ENCODE data around the gene TGM3. TPM values are rescaled to one million over a fixed set of nuclear protein-coding genes. Genes with fewer than 3 reads are reported as not detected.

TGM3 gene
- total and polyA plus RNA-seq, 2 donors, result not detected

DNA sequence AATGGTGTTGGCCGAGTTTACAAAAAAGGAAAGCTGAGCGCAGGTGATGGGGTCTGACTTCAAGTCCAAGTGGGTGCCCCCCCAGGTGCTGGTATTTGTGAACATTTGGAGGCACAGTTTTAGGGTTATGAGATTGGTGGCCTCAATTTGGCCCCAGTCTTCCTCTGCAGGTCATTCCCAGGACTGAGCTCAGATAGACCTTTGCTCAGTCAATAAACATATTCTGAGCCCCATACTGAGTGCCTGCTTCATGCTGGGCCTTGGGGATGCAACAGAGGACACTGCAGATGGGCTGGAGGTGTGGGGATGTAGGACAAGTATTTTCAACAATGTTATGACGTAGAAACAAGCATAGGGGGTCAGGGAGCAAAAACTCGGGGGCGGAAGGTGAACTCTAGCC is 33.5 kb downstream of the TGM3 start:
- 77% methylated on average over 5 of the region's 5 CpGs for WGBS
- Histone ChIP-seq H3K27ac (ENCODE audit: low read depth) (no peak overlapping the region), H3K4me1 (ENCODE audit: insufficient read depth) (no peaks in the 10 kb centered on the region), H3K4me3 (ENCODE audit: low read depth, low read length) (no peak overlapping the region), H3K36me3 (ENCODE audit: insufficient read depth) (no peaks in the 10 kb centered on the region)
- DNase-seq (ENCODE audit: extremely low spot score), result no peak

- WGBS, result 53% methylated on average over 3 of the region's 3 CpGs
- Histone ChIP-seq H3K4me1 (ENCODE audit: insufficient read depth) (no peaks in the 10 kb centered on the region), H3K36me3 (ENCODE audit: insufficient read depth) (no peaks in the 10 kb centered on the region), H3K4me3 (ENCODE audit: low read depth, low read length) (no peak overlapping the region), H3K27ac (ENCODE audit: low read depth) (no peak overlapping the region)
- DNase-seq (ENCODE audit: extremely low spot score), result no peak
Observed at GRCh38 chr20:2330090-2330695, 34.4 kb downstream of the TGM3 start.

DNA sequence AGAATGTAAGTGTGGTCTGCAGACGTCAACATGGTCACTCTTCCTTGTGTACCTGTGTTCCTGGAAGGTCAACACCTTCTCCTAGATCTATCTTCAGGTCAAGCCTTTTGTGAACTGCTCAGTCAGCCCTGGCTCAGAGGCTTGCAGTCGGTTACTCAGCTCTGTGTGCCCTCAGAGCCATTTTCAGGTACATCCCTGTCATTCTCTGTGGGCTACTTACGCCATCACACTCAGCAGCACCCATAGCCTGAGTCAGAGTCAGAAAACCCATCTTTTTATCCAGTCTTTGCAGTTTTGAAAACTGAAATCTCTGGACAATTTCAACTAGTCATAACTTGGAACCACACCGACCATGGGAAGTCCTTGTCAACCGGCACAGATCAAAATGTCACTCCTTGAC is 35.3 kb downstream of the TGM3 start:
- Histone ChIP-seq H3K4me3 (ENCODE audit: low read depth, low read length) (no peak overlapping the region), H3K4me1 (ENCODE audit: insufficient read depth) (no peaks in the 10 kb centered on the region), H3K27ac (ENCODE audit: low read depth) (no peak overlapping the region), H3K36me3 (ENCODE audit: insufficient read depth) (no peaks in the 10 kb centered on the region)
- 76% methylated on average over 5 of the region's 5 CpGs for WGBS
- DNase-seq (ENCODE audit: extremely low spot score), result no peak

DNA sequence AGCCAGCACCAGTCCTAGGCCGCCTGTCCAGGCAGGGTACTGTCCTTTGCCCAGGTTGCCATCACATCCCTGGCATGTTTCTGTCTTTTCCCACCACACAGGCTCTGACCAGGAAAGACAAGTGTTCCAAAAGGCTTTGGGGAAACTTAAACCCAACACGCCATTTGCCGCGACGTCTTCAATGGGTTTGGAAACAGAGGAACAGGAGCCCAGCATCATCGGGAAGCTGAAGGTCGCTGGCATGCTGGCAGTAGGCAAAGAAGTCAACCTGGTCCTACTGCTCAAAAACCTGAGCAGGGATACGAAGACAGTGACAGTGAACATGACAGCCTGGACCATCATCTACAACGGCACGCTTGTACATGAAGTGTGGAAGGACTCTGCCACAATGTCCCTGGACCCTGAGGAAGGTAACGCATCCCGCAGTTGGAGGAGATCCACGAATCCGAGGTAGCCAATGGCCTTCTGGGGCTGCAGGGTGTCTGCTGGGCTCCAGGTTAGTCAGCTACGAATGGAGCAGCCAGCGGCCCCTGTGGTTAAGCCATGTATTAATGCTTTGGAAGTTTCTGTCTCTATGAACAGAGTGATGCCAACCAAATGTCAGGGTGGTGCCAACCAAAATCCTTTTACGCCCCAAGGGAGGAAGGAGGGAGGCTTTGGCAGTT is 36.2 kb downstream of the TGM3 start:
- whole genome bisulfite sequencing, result 91% methylated on average over 17 of the region's 17 CpGs
- H3K36me3 ChIP-seq (ENCODE audit: insufficient read depth), result no peaks in the 10 kb centered on the region
- no peak overlapping the region for H3K27ac ChIP-seq (ENCODE audit: low read depth)
- DNase-seq (ENCODE audit: extremely low spot score), result no peak
- no peaks in the 10 kb centered on the region for H3K4me1 ChIP-seq (ENCODE audit: insufficient read depth)
- H3K4me3 ChIP-seq (ENCODE audit: low read depth, low read length), result no peak overlapping the region

DNA sequence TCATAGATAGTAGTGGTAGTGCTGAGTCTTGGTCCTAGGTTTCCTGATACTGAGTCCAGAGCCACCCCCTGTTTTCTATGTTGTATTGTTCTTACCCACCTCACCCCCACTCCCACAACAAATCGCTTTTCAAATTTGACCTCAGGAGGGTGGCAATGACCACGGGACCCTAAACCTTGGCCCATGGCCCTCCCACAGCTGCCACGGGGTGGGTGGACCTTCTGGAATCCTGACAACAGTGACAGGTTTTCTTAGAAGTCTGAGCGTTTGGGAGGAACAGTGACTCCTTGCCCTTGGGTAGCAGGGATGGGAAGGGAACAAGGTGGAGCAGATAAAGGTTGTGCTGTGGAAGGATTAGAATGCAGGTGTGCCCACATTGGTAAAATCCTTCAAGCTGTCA is 36.9 kb downstream of the TGM3 start:
- no peak for DNase-seq (ENCODE audit: extremely low spot score)
- H3K36me3 ChIP-seq (ENCODE audit: insufficient read depth), result no peaks in the 10 kb centered on the region
- 58% methylated on average over 4 of the region's 4 CpGs for WGBS
- H3K4me1 ChIP-seq (ENCODE audit: insufficient read depth), result no peaks in the 10 kb centered on the region
- H3K27ac ChIP-seq (ENCODE audit: low read depth), result no peak overlapping the region
- no peak overlapping the region for H3K4me3 ChIP-seq (ENCODE audit: low read depth, low read length)

GRCh38 chr20:2333821-2334220 is 38.0 kb downstream of the TGM3 start:
- WGBS, result 70% methylated on average over 6 of the region's 6 CpGs
- no peak overlapping the region for H3K4me3 ChIP-seq (ENCODE audit: low read depth, low read length)
- H3K27ac ChIP-seq (ENCODE audit: low read depth), result no peak overlapping the region
- H3K36me3 ChIP-seq (ENCODE audit: insufficient read depth), result no peaks in the 10 kb centered on the region
- no peak for DNase-seq (ENCODE audit: extremely low spot score)
- no peaks in the 10 kb centered on the region for H3K4me1 ChIP-seq (ENCODE audit: insufficient read depth)

DNA sequence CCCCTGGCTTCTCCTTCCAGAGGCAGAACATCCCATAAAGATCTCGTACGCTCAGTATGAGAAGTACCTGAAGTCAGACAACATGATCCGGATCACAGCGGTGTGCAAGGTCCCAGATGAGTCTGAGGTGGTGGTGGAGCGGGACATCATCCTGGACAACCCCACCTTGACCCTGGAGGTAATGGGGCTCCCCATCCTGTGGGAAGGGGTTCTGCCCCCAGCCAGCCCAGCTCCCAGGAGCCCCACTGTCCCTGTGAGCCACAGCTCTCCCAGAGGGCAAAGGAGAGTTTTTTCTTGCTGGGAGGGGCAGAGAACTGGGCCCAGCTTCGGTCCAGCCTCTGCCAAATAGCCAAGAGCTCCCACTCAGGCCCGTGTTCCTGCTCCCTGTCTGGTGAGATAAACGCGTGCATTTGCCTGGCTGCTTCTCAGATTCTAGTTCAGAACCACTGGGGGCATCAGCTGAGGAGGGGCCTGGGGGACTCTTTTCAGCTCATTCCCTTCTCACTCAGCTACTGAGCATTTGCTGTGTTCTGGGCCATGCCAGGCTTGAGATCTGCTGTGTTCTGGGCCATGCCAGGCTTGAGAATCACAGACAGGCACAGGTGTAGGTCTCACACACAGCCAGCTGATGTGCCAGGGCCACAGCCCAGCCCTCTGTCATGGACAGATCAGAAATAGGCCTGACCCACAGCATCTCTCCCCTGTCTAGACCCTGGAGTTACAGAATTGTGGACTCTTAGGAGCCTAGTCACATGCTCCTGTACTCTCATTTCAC is 39.5 kb downstream of the TGM3 start:
- Histone ChIP-seq H3K4me1 (ENCODE audit: insufficient read depth) (no peaks in the 10 kb centered on the region), H3K4me3 (ENCODE audit: low read depth, low read length) (no peak overlapping the region), H3K36me3 (ENCODE audit: insufficient read depth) (no peaks in the 10 kb centered on the region), H3K27ac (ENCODE audit: low read depth) (no peak overlapping the region)
- no peak for DNase-seq (ENCODE audit: extremely low spot score)
- 72% methylated on average over 9 of the region's 9 CpGs for WGBS

GRCh38 chr20:2336471-2336870 is 40.7 kb downstream of the TGM3 start:
- no peaks in the 10 kb centered on the region for H3K36me3 ChIP-seq (ENCODE audit: insufficient read depth)
- H3K4me1 ChIP-seq (ENCODE audit: insufficient read depth), result no peaks in the 10 kb centered on the region
- no peak overlapping the region for H3K4me3 ChIP-seq (ENCODE audit: low read depth, low read length)
- WGBS, result 70% methylated on average over 4 of the region's 4 CpGs
- H3K27ac ChIP-seq (ENCODE audit: low read depth), result no peak overlapping the region
- DNase-seq (ENCODE audit: extremely low spot score), result no peak

DNA sequence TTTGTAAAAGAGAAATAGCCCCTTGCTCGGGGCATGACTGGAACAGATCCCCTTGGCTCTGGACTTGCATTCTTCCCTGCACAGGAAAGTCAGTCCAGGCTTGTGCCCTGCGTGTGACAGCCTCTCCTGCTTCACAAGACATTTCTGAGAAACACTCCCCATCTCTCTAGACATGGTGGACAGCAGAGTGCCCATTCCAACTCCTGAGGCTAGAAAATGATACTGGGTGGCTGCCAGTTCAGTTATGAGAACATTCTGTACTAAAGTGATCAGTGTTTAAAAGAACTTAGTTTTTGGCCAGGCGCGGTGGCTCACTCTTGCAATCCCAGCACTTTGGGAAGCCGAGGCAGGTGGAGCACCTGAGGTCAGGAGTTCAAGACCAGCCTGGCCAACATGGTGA is 41.3 kb downstream of the TGM3 start:
- DNase-seq (ENCODE audit: extremely low spot score), result no peak
- H3K27ac ChIP-seq (ENCODE audit: low read depth), result no peak overlapping the region
- H3K4me3 ChIP-seq (ENCODE audit: low read depth, low read length), result no peak overlapping the region
- no peaks in the 10 kb centered on the region for H3K4me1 ChIP-seq (ENCODE audit: insufficient read depth)
- no peaks in the 10 kb centered on the region for H3K36me3 ChIP-seq (ENCODE audit: insufficient read depth)
- 82% methylated on average over 5 of the region's 5 CpGs for WGBS

GRCh38 chr20:2338411-2339066 is 42.7 kb downstream of the TGM3 start:
- no peaks in the 10 kb centered on the region for H3K36me3 ChIP-seq (ENCODE audit: insufficient read depth)
- WGBS, result 70% methylated on average over 5 of the region's 5 CpGs
- H3K4me3 ChIP-seq (ENCODE audit: low read depth, low read length), result no peak overlapping the region
- H3K4me1 ChIP-seq (ENCODE audit: insufficient read depth), result no peaks in the 10 kb centered on the region
- DNase-seq (ENCODE audit: extremely low spot score), result no peak
- H3K27ac ChIP-seq (ENCODE audit: low read depth), result no peak overlapping the region

- H3K36me3 ChIP-seq (ENCODE audit: insufficient read depth), result no peaks in the 10 kb centered on the region
- no peak overlapping the region for H3K27ac ChIP-seq (ENCODE audit: low read depth)
- no peak for DNase-seq (ENCODE audit: extremely low spot score)
- H3K4me3 ChIP-seq (ENCODE audit: low read depth, low read length), result no peak overlapping the region
- no peaks in the 10 kb centered on the region for H3K4me1 ChIP-seq (ENCODE audit: insufficient read depth)
- WGBS, result 86% methylated on average over 11 of the region's 11 CpGs
Observed at GRCh38 chr20:2340136-2340535, 44.3 kb downstream of the TGM3 start.

GRCh38 chr20:2340823-2341222 is 45.0 kb downstream of the TGM3 start:
- H3K4me3 ChIP-seq (ENCODE audit: low read depth, low read length), result no peak overlapping the region
- H3K36me3 ChIP-seq (ENCODE audit: insufficient read depth), result no peaks in the 10 kb centered on the region
- H3K27ac ChIP-seq (ENCODE audit: low read depth), result no peak overlapping the region
- no peak for DNase-seq (ENCODE audit: extremely low spot score)
- 86% methylated on average over 6 of the region's 6 CpGs for WGBS
- H3K4me1 ChIP-seq (ENCODE audit: insufficient read depth), result no peaks in the 10 kb centered on the region

GRCh38 chr20:2341336-2341735 is 45.5 kb downstream of the TGM3 start:
- no peaks in the 10 kb centered on the region for H3K4me1 ChIP-seq (ENCODE audit: insufficient read depth)
- no peak for DNase-seq (ENCODE audit: extremely low spot score)
- WGBS, result 71% methylated on average over 7 of the region's 7 CpGs

DNA sequence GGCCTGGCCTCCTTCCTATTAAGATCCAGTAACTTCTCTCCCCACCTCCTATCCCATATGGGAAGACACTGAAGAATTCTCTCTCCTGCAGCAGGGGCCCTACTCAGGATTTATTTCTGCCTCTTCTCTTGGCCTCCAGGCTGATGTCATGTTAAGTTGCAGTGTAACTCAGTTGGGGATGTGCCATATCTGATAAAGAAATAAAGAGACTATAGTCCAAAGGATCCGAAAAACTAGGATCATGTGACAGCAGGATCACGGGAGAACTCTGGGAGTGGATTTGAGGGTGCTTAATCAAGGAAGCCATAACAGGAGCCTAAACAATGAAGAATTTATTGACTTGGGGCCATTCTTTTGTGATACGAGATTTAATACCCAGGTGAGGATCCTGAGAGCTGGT is 46.4 kb downstream of the TGM3 start:
- Histone ChIP-seq H3K27ac (ENCODE audit: low read depth) (no peak overlapping the region), H3K4me3 (ENCODE audit: low read depth, low read length) (no peak overlapping the region), H3K4me1 (ENCODE audit: insufficient read depth) (no peaks in the 10 kb centered on the region), H3K36me3 (ENCODE audit: insufficient read depth) (no peaks in the 10 kb centered on the region)
- DNase-seq (ENCODE audit: extremely low spot score), result no peak
- WGBS, result 41% methylated on average over 3 of the region's 3 CpGs

More at GRCh38 chr20:2341336-2341735, 45.5 kb downstream of the TGM3 start:
- H3K4me3 ChIP-seq (ENCODE audit: low read depth, low read length), result no peak overlapping the region
- no peak overlapping the region for H3K27ac ChIP-seq (ENCODE audit: low read depth)
- H3K36me3 ChIP-seq (ENCODE audit: insufficient read depth), result no peaks in the 10 kb centered on the region
